PC-9 (cell line): ENCODE data around the gene S100A16. TPM values are rescaled to one million over a fixed set of nuclear protein-coding genes. Genes with fewer than 3 reads are reported as not detected.

Experiments
- BruUV-seq: library from RNA; stranded (reverse); fragments of 400-500 nt; replicated peaks from 2 replicates; lab custom pipeline; 2021; lab: Mats Ljungman, UMichigan
- CTCF ChIA-PET: fragments of 300-600 bp; sonication (Branson Sonifier 250); formaldehyde crosslinking; loops from one replicate; lab custom pipeline; 2022; ENCODE audit warnings: antibody characterized with exemption; lab: Charles Lee
- POLR2A ChIA-PET: fragments of 300-600 bp; sonication (Branson Sonifier 250); formaldehyde crosslinking; loops from one replicate; lab custom pipeline; 2022; ENCODE audit warnings: antibody characterized with exemption; ENCODE audit not compliant: unreplicated experiment; lab: Charles Lee
- DNase-seq, 2 experiments: peaks; one replicate each; pipeline versions ENCODE4 v3.0.0 to v3.0.0-alpha.2; 2015 to 2022; ENCODE audit warnings: mixed read lengths in 1 of 2
- H2AFZ ChIP-seq: fragments of 200-600 bp; sonication (generic); 2 replicates; pipeline ENCODE4 v1.8.1; 2017; ENCODE audit warnings: antibody characterized with exemption
- H3F3A ChIP-seq: fragments of 200-600 bp; sonication (generic); 2 replicates; pipeline ENCODE4 v1.8.1; 2017; ENCODE audit warnings: antibody characterized with exemption, mild to moderate bottlenecking, low read depth; ENCODE audit not compliant: insufficient read depth
- H3K27ac ChIP-seq: fragments of 200-600 bp; sonication (generic); 2 replicates; pipeline ENCODE4 v1.6.1; 2016; ENCODE audit warnings: mixed run types
- H3K27me3 ChIP-seq: fragments of 200-600 bp; sonication (generic); 2 replicates; pipeline ENCODE4 v1.6.1; 2016; ENCODE audit warnings: low read depth, mixed run types; ENCODE audit not compliant: insufficient read depth
- H3K36me3 ChIP-seq: fragments of 200-600 bp; sonication (generic); 2 replicates; pipeline ENCODE4 v1.6.1; 2016; ENCODE audit warnings: low read depth, mixed run types
- H3K4me1 ChIP-seq: fragments of 200-600 bp; sonication (generic); replicated peaks from 2 replicates; pipeline ENCODE4 v1.6.1; 2016; ENCODE audit warnings: mixed run types; ENCODE audit not compliant: insufficient read depth
- H3K4me2 ChIP-seq: fragments of 200-600 bp; sonication (generic); 2 replicates; pipeline ENCODE4 v1.6.1; 2017; ENCODE audit warnings: mixed run types
- H3K4me3 ChIP-seq: fragments of 200-600 bp; sonication (generic); 2 replicates; pipeline ENCODE4 v1.6.1; 2016; ENCODE audit warnings: mixed run types
- H3K79me2 ChIP-seq: fragments of 200-600 bp; sonication (generic); 2 replicates; pipeline ENCODE4 v1.6.1; 2017; ENCODE audit warnings: low read depth, mixed run types
- H3K9me2 ChIP-seq: fragments of 200-600 bp; sonication (generic); 2 replicates; pipeline ENCODE4 v1.8.1; 2017; ENCODE audit warnings: mild to moderate bottlenecking; ENCODE audit not compliant: insufficient read depth
- H3K9me3 ChIP-seq: fragments of 200-600 bp; sonication (generic); 2 replicates; pipeline ENCODE4 v1.8.1; 2016; ENCODE audit warnings: low read depth; ENCODE audit not compliant: insufficient read depth
- H4K20me1 ChIP-seq: fragments of 200-600 bp; sonication (generic); 2 replicates; pipeline ENCODE4 v1.8.1; 2017; ENCODE audit not compliant: insufficient read depth
- CTCF ChIP-seq: fragments of 200-600 bp; sonication (generic); conservative IDR thresholded peaks from 2 replicates; pipeline ENCODE4 v1.6.1; 2017; ENCODE audit warnings: mixed run types, antibody characterized with exemption, mild to moderate bottlenecking, moderate library complexity
- EZH2 ChIP-seq: fragments of 200-600 bp; sonication (generic); IDR thresholded peaks from 2 replicates; pipeline ENCODE4 v1.8.0; 2017; ENCODE audit warnings: antibody characterized with exemption, low read depth
- intact Hi-C: fragments of 100-400 bp; cut with micrococcal nuclease; formaldehyde crosslinking; loops from one replicate; pipeline ENCODE4 v1.10.0; 2022; ENCODE audit not compliant: unreplicated experiment
- total RNA-seq: library from RNA; stranded (reverse); gene quantifications from 2 replicates; pipeline ENCODE4 v1.2.3, GENCODE V29; 2021

The S100A16 gene
- total RNA-seq, 1 experiment from 2014 or later: 276 TPM

- intact Hi-C loops: loop anchor here (1.0 kb wide), 6 partner anchors 19 to 75 kb away; partner anchors contain the start of genes CHTOP and S100A13
- peak; percentile 94 to 96 for DNase-seq
- H3K9me2 ChIP-seq: no peaks in the 10 kb centered on the region
- H3K4me3 ChIP-seq: peak overlapping the region; percentile 56
- no peaks in the 10 kb centered on the region for H4K20me1 ChIP-seq
- peak overlapping the region; percentile 84 for H3K4me2 ChIP-seq
- peaks cover 68% of the 10 kb centered on the region for H3F3A ChIP-seq
- CTCF ChIA-PET: interaction anchor here (1.0 to 1.3 kb wide), 2 partner anchors 26 to 35 kb away, joined by 3 to 4 read pairs; partner anchors contain the start of gene CHTOP
- POLR2A ChIA-PET: interaction anchor here (0.6 to 1.1 kb wide), 4 partner anchors 26 to 1818 kb away, joined by 6 to 12 read pairs (median 7); partner anchors contain the start of genes CHTOP and TDRKH
- peaks cover 48% of the 10 kb centered on the region for H3K79me2 ChIP-seq
- BruUV-seq: TSS peak; percentile 11
- H3K36me3 ChIP-seq: peaks cover 23% of the 10 kb centered on the region
- H3K4me1 ChIP-seq: peaks cover 44% of the 10 kb centered on the region
- no peaks in the 10 kb centered on the region for H3K9me3 ChIP-seq
- peak overlapping the region; percentile 96 for H3K27ac ChIP-seq
- TF ChIP-seq CTCF (peak; percentile 22; the same call in 1 of the 2 replicates), EZH2 (no peak)
- no peak overlapping the region for H2AFZ ChIP-seq
- no peaks in the 10 kb centered on the region for H3K27me3 ChIP-seq
These were observed 4.8 kb downstream of the S100A16 start for GRCh38 chr1:153608089-153608682.

- no TSS peak for BruUV-seq
- peaks cover 23% of the 10 kb centered on the region for H3K36me3 ChIP-seq
These were observed 5.6 kb downstream of the S100A16 start for GRCh38 chr1:153607381-153607780.

GRCh38 chr1:153606194-153606593, 6.7 kb downstream of the S100A16 start:
- BruUV-seq: no TSS peak
- H3K27me3 ChIP-seq: no peaks in the 10 kb centered on the region
- H3K36me3 ChIP-seq: peaks cover 23% of the 10 kb centered on the region
- H3F3A ChIP-seq: peaks cover 67% of the 10 kb centered on the region
- ChIA-PET CTCF (interaction anchor here (1.2 kb wide), 1 partner anchor 9 kb away, joined by 3 read pairs; no protein-coding TSS in a partner anchor), POLR2A (no interaction called here)
- DNase-seq: no peak
- intact Hi-C loops: no loop called here
- peaks cover 57% of the 10 kb centered on the region for H3K4me1 ChIP-seq
- TF ChIP-seq CTCF: no peak
- TF ChIP-seq EZH2: no peak
- no peak overlapping the region for H2AFZ ChIP-seq
- H3K9me3 ChIP-seq: no peaks in the 10 kb centered on the region
- no peak overlapping the region for H3K27ac ChIP-seq
- H3K79me2 ChIP-seq: peaks cover 32% of the 10 kb centered on the region
- no peak overlapping the region for H3K4me2 ChIP-seq
- no peaks in the 10 kb centered on the region for H3K9me2 ChIP-seq
- no peaks in the 10 kb centered on the region for H4K20me1 ChIP-seq
- no peak overlapping the region for H3K4me3 ChIP-seq

More at GRCh38 chr1:153607381-153607780, 5.6 kb downstream of the S100A16 start:
- Histone ChIP-seq H3K79me2 (peaks cover 43% of the 10 kb centered on the region), H3K9me2 (no peaks in the 10 kb centered on the region), H3K27ac (peak overlapping the region; percentile 96), H3K27me3 (no peaks in the 10 kb centered on the region), H3K4me2 (peak overlapping the region; percentile 84), H4K20me1 (no peaks in the 10 kb centered on the region), H3K4me1 (peaks cover 45% of the 10 kb centered on the region), H3K9me3 (no peaks in the 10 kb centered on the region), H3F3A (peaks cover 70% of the 10 kb centered on the region), H3K4me3 (peak overlapping the region; percentile 56; the same call in 1 of the 2 replicates), H2AFZ (no peak overlapping the region)
- intact Hi-C loops: no loop called here
- TF ChIP-seq CTCF (no peak), EZH2 (no peak)
- ChIA-PET CTCF (interaction anchor here (0.7 to 1.3 kb wide), 3 partner anchors 27 to 97 kb away, joined by 3 to 4 read pairs (median 3); partner anchors contain the start of gene CHTOP), POLR2A (interaction anchor here (0.6 kb wide), 1 partner anchor 28 kb away, joined by 7 read pairs; no protein-coding TSS in a partner anchor)
- no peak for DNase-seq
